IPS-NIHi7 (cell line): Measurements from ENCODE around the gene FGF11.

Experiments used
- DNase-seq: peaks from one replicate; pipeline ENCODE4 v3.0.0; 2012; ENCODE audit warnings: mixed read lengths; ENCODE audit errors: extremely low spot score

Gene FGF11

DNA sequence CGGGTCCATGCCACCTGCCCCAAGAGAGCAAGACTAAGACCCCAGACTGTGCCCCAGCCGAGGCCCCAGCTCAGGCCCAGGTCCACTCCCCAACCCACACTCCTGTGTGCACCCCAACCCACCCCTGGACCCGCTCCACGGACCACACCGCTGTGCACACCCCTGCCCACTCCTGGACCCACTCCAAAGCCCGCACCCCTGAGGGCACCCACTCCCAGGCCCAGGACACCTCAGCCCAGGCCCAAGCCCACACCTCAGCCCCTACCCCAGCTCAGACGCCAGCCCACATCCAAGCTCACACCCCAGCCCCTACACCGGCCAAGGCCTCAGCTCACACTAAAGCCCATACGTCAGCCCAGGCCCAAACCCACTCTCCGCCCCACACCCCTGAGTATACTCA is 9.6 kb upstream of the FGF11 start:
- no peak for DNase-seq

GRCh38 chr17:7431231-7431630 is 8.1 kb upstream of the FGF11 start:
- no peak for DNase-seq

- no peak for DNase-seq
These were observed 7.0 kb upstream of the FGF11 start for GRCh38 chr17:7432296-7432695.

DNA sequence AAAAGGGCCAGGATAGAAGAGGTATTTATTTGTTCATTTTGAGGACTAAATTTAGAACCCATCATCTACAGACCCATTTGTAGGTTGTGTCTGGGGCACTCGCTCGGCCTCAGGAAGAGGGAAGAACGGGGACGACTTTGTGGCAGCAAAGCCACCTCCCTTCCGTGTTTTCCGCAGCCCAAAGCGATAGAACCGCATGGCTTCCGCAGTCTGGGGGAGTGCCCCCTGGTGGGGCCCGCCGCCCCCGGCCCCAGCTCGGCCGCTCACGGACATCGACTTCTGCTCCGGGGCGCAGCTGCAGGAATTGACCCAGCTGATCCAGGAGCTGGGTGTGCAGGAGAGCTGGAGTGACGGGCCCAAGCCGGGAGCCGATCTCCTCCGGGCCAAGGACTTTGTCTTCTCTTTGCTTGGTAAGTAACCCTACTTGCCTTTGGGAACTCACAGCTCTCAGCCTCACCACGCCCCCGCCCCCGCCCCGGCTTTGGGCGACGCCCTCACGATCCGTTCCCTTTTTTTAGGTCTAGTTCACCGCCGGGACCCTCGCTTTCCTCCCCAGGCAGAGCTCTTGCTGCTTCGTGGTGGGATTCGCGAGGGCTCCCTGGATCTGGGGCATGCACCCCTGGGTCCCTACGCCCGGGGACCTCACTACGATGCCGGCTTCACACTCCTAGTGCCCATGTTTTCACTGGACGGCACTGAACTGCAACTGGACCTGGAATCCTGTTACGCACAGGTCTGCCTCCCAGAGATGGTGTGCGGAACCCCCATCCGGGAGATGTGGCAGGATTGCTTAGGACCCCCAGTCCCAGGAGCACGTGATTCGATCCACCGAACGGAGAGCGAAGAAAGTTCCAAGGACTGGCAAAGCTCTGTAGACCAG is 3.4 kb upstream of the FGF11 start:
- peak; percentile 55 for DNase-seq

DNA sequence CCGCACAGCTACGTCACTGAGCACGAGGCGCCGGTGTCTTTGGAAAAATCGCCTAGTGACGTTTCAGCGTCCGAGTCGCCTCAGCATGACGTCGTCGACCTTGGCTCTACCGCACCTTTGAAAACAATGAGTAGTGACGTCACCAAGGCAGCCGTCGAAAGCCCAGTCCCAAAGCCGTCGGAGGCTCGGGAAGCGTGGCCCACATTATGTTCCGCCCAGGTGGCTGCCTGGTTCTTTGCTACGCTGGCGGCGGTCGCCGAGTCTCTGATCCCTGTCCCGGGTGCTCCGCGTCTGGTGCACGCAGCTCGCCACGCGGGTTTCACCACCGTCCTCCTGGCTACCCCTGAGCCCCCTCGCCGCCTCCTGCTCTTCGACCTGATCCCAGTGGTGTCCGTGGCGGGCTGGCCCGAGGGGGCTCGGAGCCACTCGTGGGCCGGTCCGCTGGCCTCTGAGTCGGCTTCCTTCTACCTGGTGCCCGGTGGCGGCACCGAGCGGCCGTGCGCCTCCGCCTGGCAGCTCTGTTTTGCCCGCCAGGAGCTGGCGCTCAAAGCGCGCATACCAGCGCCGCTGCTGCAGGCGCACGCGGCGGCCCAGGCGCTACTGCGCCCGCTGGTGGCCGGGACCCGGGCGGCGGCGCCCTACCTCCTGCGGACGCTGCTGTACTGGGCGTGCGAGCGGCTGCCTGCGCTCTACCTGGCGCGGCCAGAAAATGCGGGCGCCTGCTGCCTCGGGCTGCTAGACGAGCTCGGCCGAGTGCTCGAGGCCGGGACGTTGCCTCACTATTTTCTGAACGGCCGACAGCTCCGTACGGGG is 2.5 kb upstream of the FGF11 start:
- DNase-seq: peak; percentile 76

GRCh38 chr17:7437369-7437863 is 1.9 kb upstream of the FGF11 start:
- no peak for DNase-seq

DNA sequence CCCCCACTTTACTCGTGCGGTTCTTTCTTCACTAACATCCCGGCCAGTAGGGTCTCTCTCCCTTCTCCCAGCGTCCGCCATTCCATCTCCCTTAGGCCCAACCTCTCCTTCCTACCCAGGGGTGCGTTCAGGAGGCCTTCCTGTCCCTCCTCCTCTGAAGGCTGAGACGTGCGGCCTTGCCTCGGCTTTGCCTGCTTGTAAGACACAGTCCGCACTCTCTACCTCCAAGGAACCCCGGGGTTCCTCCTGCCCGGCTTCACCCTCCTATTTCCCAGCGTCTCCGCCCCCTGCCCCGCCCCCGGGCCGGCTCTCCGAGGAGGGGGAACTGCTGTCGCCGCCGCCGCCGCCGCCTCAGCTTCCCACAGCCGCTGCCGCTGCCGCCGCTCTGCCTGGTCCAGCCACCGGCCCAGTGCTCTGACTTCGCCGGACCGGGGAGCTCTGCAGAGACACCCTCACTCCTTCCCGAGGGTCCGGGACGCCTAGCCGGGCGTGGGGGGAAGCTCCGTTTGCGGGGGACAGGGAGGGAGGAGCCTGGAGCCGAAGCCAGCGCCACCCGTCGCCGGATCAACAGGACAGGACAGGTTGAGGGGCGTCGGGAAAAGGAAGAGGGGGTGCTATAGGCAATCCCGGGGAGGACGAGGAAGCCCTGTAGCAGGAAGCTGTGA is 1.2 kb upstream of the FGF11 start:
- peak; percentile 55 for DNase-seq

GRCh38 chr17:7438656-7439460 is 454 bp upstream of the FGF11 start:
- DNase-seq: no peak

DNA sequence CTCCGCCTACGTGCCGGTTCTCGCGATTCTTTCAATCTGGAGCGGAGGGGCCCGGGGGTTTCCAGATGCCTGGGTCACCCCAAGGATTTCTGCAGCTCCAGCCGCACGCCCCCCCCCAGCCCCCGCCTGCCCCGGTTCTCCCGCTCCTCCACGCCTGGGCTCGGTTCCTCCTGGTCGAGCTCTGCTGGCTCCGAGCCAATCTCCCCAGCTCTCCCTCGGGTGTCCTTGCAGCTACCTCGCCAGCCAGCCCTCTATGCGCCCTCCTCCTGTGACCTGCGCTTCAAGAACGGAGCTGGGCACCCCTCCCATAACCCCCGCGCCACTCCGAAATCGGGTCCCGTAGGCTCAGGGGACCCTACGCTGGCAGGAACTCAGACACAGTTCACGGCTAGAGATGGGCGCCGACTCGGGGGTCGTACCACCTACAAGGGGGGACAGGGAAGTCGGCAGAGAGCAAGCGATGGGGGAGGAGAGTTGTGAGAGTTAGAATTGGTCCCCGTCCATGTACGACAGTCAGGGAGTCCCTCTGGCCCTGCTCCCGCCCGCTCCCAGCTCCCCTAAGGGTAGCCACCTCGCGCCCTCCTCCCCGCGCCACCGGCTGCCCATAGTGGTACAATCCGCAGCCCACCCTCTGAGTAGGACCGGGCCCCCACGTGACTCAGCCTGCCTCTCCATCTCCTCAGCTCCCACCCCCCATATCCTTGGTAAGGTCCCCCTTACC is 961 bp downstream of the FGF11 start:
- DNase-seq: peak; percentile 67

GRCh38 chr17:7440834-7441195 is 1.5 kb downstream of the FGF11 start:
- DNase-seq: no peak

- DNase-seq: no peak
These were observed 2.0 kb downstream of the FGF11 start for GRCh38 chr17:7441266-7441665.

GRCh38 chr17:7442142-7442541 is 2.8 kb downstream of the FGF11 start:
- no peak for DNase-seq

- DNase-seq: no peak
These were observed 4.5 kb downstream of the FGF11 start for GRCh38 chr17:7443499-7444485.

GRCh38 chr17:7444682-7445618 is 5.6 kb downstream of the FGF11 start, which contains the start of gene CHRNB1:
Gene CHRNB1 (plus strand): TSS chr17:7445061. CDS start chr17:7445128, 67 bp downstream.
- DNase-seq: peak; percentile 92

DNA sequence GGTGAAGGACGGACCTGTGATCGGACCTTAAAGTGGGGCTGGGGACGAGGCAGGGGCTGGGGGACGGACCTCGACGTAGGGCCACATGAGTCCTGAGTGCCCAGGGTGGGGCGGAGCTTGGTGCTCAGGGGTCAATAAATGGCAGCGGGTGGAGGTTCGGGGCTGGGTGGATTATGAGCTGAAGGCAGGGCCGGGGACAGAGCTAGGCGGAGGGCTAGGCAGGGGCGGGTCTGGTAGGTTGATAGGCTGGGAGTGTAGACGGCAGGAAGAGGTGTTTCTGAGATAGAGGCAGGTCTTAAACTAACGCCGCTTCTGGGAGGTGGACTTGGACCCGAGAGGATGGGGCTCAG is 6.3 kb downstream of the FGF11 start:
- DNase-seq: peak; percentile 91

- no peak for DNase-seq
These were observed 9.1 kb downstream of the FGF11 start for GRCh38 chr17:7448461-7448860.

- DNase-seq: no peak
These were observed 20.7 kb downstream of the FGF11 start for GRCh38 chr17:7459961-7460545.
